ENCODE measurements around the gene PLEKHH2. TPM values are rescaled to one million over a fixed set of nuclear protein-coding genes. Genes with fewer than 3 reads are reported as not detected.
"Not testable (repeated sequence)": the region's sequence is repeated elsewhere in the genome, so short reads cannot be mapped to it uniquely, and the experiment has no call there.

Gene PLEKHH2
- total RNA-seq, 4 donors from 2014 or later, result 47.1 to 124 (median 74.8) TPM

DNA sequence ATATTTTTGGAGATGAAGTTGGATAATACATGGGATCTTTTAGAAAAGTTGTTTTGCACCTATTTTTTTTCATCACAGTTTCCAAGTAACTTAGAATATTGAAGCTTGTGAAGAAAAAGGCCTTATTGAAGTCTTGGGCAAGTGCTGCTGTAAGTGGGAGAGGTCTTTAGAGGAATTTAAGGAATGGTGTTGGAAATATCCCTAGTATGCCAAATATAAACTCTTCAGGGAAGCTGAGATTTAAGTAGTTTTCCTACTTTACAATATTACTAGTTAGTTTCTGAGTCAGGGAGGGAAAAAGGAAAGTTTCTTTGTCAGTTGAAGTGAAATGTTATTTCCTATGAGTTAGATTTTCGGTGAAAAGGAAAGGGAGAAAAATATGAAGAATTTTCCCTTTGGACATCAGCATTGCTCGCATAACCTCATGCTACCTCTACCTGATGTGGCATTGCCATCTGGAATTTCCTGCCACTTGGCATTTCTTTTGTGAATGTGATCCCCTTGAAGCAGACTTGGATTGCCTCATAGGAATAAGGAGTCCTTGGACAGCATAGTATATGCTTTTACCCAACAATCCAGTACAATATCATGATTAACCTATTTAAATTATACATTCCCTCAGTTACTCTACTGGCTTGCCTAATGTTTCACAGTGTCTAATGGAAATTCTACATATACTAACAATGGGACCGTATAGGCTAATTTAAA lies 12.1 kb downstream of the PLEKHH2 start:
- Histone ChIP-seq H3K36me3 (no peaks in the 10 kb centered on the region), H3K27me3 (no peaks in the 10 kb centered on the region), H3K9me3 (no peaks in the 10 kb centered on the region), H3K4me1 (no peaks in the 10 kb centered on the region), H3K4me3 (no peak overlapping the region), H3K27ac (peak overlapping the region; percentile 45 to 54)
- DNase-seq, result no peak
- intact Hi-C loops (cut with DNase I; ENCODE audit: low total_unique reads), result no loop called here
- no peak for TF ChIP-seq POLR2A (IDR thresholded peaks at IDR 0.05)
- TF ChIP-seq, protein P1, sequence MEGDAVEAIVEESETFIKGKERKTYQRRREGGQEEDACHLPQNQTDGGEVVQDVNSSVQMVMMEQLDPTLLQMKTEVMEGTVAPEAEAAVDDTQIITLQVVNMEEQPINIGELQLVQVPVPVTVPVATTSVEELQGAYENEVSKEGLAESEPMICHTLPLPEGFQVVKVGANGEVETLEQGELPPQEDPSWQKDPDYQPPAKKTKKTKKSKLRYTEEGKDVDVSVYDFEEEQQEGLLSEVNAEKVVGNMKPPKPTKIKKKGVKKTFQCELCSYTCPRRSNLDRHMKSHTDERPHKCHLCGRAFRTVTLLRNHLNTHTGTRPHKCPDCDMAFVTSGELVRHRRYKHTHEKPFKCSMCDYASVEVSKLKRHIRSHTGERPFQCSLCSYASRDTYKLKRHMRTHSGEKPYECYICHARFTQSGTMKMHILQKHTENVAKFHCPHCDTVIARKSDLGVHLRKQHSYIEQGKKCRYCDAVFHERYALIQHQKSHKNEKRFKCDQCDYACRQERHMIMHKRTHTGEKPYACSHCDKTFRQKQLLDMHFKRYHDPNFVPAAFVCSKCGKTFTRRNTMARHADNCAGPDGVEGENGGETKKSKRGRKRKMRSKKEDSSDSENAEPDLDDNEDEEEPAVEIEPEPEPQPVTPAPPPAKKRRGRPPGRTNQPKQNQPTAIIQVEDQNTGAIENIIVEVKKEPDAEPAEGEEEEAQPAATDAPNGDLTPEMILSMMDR (IDR thresholded peaks at IDR 0.05), result no peak

DNA sequence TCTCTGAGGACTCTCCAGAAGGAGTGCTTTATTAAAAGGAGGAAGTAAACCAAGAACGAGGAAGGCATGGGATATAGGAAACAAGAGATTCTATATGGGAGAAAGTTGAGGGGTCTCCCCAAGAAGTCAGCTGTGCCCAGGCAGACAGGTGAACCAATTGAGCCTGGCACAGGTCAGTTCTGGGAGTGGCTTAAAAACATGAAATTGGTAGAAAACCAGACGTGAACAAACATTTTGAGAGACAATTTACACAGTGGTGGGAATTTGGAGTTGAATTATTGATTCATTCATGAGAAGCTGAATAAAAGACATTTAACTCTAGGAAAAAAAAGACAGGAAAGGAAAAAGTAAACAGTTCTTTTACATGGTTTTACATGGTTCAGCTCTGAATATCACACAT lies 16.4 kb downstream of the PLEKHH2 start:
- no peak for TF ChIP-seq POLR2A (IDR thresholded peaks at IDR 0.05)
- TF ChIP-seq, protein P1 (IDR thresholded peaks at IDR 0.05), result no peak
- intact Hi-C loops (cut with DNase I; ENCODE audit: low total_unique reads), result no loop called here
- DNase-seq, result no peak
- Histone ChIP-seq H3K4me1 (no peaks in the 10 kb centered on the region), H3K4me3 (no peak overlapping the region), H3K36me3 (no peaks in the 10 kb centered on the region), H3K9me3 (no peaks in the 10 kb centered on the region), H3K27ac (no peak overlapping the region), H3K27me3 (no peaks in the 10 kb centered on the region)

- Histone ChIP-seq H3K9me3 (no peaks in the 10 kb centered on the region), H3K27me3 (no peaks in the 10 kb centered on the region), H3K4me3 (no peak overlapping the region), H3K36me3 (no peaks in the 10 kb centered on the region), H3K27ac (no peak overlapping the region), H3K4me1 (no peaks in the 10 kb centered on the region)
- no peak for TF ChIP-seq POLR2A (IDR thresholded peaks at IDR 0.05)
- TF ChIP-seq, protein P1 (IDR thresholded peaks at IDR 0.05), result no peak
- no peak for DNase-seq
- intact Hi-C loops (cut with DNase I; ENCODE audit: low total_unique reads), result no loop called here
These were observed 20.2 kb downstream of the PLEKHH2 start for GRCh38 chr2:43657241-43657640.

DNA sequence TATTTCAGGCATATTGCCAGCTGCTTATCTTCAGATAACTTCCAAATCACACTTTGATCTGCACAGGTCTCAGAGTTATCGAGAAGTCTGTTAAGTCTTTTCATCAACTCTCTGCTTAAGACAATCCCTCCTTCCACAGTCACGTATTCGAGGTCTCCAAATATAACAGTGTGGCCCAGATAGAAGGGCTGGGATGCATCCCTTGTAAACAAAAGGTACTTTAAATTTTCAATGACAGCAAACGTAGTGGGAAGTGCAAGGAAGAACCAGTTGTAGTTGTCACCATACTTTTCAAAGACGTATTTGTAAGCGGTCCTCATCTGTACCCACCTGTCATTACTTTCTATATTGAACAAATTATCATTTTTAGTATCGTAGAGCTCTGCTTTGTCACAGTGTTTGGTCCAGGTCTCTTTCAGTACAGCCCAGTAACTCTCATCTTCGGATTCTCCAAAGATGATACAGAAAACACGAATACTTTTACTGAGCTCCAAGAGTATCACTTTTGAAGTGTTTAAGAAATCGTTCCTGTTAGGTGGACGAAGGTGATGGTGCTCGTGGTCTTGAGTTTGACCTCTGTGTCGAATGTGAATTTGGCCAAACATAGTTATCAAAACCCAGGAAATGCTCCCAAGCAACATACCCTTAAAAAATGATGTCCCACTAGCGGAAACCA lies 38.7 kb downstream of the PLEKHH2 start:
- H3K4me3 ChIP-seq, result peak overlapping the region; percentile 41 to 57
- H3K27ac ChIP-seq, result peak overlapping the region; percentile 83 to 87
- no peaks in the 10 kb centered on the region for H3K36me3 ChIP-seq
- TF ChIP-seq, protein P1 (IDR thresholded peaks at IDR 0.05), result no peak
- TF ChIP-seq POLR2A (IDR thresholded peaks at IDR 0.05), result no peak
- no peaks in the 10 kb centered on the region for H3K4me1 ChIP-seq
- H3K27me3 ChIP-seq, result no peaks in the 10 kb centered on the region
- intact Hi-C loops (cut with DNase I; ENCODE audit: low total_unique reads), result no loop called here
- no peak for DNase-seq
- no peaks in the 10 kb centered on the region for H3K9me3 ChIP-seq

DNA sequence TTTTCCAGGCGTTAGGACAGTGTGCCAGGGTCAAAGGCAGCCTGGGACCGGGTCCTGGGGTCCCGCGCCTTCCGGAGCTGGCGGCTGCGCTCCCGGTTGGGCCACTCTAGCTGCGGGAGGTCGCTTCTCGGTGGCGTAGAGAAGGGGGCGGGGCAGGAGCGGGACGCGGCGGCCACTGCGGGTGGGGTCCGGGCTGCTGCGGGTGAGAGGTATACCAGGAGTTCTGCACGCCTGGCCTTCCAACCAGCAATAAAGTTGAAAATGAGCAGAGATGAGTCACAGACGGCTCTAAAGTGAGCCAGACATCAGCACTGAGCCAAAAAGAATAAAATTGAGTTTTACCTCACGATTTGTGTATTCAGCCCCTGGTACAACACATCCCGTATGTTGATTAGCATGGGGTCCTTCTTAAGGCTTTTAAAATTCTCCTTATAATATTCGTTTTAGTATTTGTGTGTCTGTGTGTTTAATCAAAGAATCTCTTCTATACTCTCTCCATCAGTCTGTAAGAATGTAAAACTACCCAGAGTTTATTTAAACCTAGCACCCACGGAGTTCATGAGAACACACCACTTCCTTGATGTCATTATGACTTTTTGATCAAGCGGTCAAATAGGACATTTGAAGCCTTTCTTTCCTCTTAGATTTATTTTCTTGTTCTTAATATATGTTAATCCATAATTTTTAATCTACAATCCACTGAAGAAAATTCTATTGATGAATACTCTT lies 39.4 kb downstream of the PLEKHH2 start, which contains the start of gene C1GALT1C1L:
C1GALT1C1L (minus strand) TSS at position 108 of the 729 bp plus-strand sequence; CDS start at position 1, 107 bp downstream.
- Histone ChIP-seq H3K27me3 (no peaks in the 10 kb centered on the region), H3K4me3 (peak within 1 kb of the TSS; percentile 41 to 57), H3K27ac (peak within 1 kb of the TSS; percentile 83 to 87), H3K9me3 (no peaks in the 10 kb centered on the region), H3K4me1 (no peaks in the 10 kb centered on the region), H3K36me3 (no peaks in the 10 kb centered on the region)
- intact Hi-C loops (cut with DNase I; ENCODE audit: low total_unique reads), result no loop called here
- peak in 1 of 2 donors; percentile 29 for TF ChIP-seq POLR2A (IDR thresholded peaks at IDR 0.05)
- TF ChIP-seq, protein P1 (IDR thresholded peaks at IDR 0.05), result no peak
- DNase-seq, result peak; percentile 82 to 85

- H3K36me3 ChIP-seq; H3K4me3 ChIP-seq; DNase-seq; H3K9me3 ChIP-seq; intact Hi-C loops (cut with DNase I; ENCODE audit: low total_unique reads); H3K4me1 ChIP-seq; H3K27me3 ChIP-seq: not testable (repeated sequence)
- H3K27ac ChIP-seq, result peak overlapping the region; percentile 18 to 87
These were observed 40.7 kb downstream of the PLEKHH2 start for GRCh38 chr2:43677783-43678182.
